Endothelial cell (in vitro differentiated cells): Measurements from ENCODE around the gene PRPS1. TPM values are rescaled to one million over a fixed set of nuclear protein-coding genes. Genes with fewer than 3 reads are reported as not detected.
"Not testable (repeated sequence)": the region's sequence is repeated elsewhere in the genome, so short reads cannot be mapped to it uniquely, and the experiment has no call there.

Experiments
- DNase-seq: peaks from one replicate; pipeline ENCODE4 v3.0.0; 2021; ENCODE audit warnings: low spot score
- H3K27ac Mint-ChIP-seq: one replicate; pipeline ENCODE4 v1.8.0; 2021; ENCODE audit warnings: mixed read lengths, inconsistent platforms; ENCODE audit not compliant: unreplicated experiment
- H3K27me3 Mint-ChIP-seq: one replicate; pipeline ENCODE4 v1.8.0; 2021; ENCODE audit warnings: mild to moderate bottlenecking, moderate library complexity, mixed read lengths, inconsistent platforms; ENCODE audit not compliant: unreplicated experiment
- H3K36me3 Mint-ChIP-seq: one replicate; pipeline ENCODE4 v1.8.0; 2021; ENCODE audit warnings: mild to moderate bottlenecking, low read depth, mixed read lengths, inconsistent platforms; ENCODE audit not compliant: unreplicated experiment
- H3K4me1 Mint-ChIP-seq: one replicate; pipeline ENCODE4 v1.8.0; 2021; ENCODE audit warnings: mild to moderate bottlenecking, mixed read lengths, inconsistent platforms; ENCODE audit not compliant: unreplicated experiment
- H3K4me3 Mint-ChIP-seq: one replicate; pipeline ENCODE4 v1.8.0; 2021; ENCODE audit warnings: mild to moderate bottlenecking, mixed read lengths, inconsistent platforms; ENCODE audit not compliant: unreplicated experiment
- H3K9me3 Mint-ChIP-seq: one replicate; pipeline ENCODE4 v1.8.0; 2021; ENCODE audit warnings: mixed read lengths, inconsistent platforms; ENCODE audit not compliant: unreplicated experiment
- CTCF ChIP-seq: fragments of 200-600 bp; sonication (generic); IDR thresholded peaks from one replicate; pipeline ENCODE4 v1.5.0; 2021; ENCODE audit warnings: antibody characterized with exemption; ENCODE audit not compliant: unreplicated experiment
- total RNA-seq: library from RNA; stranded (reverse); fragmentation: NEBNext Ultra II Directional; extraction: Animal tissue kit (Norgen Biotek cat#: 25700); gene quantifications from one replicate; pipeline ENCODE4 v1.2.1, GENCODE V29; 2021; ENCODE audit not compliant: unreplicated experiment

Gene PRPS1
- total RNA-seq, 1 donor from 2014 or later, result 41.0 TPM

GRCh38 chrX:107601759-107602158, 26.6 kb upstream of the PRPS1 start:
- no peak for TF ChIP-seq CTCF
- Mint-ChIP-seq H3K9me3 (no peaks in the 10 kb centered on the region), H3K36me3 (no peaks in the 10 kb centered on the region), H3K27me3 (no peaks in the 10 kb centered on the region), H3K4me1 (no peaks in the 10 kb centered on the region), H3K4me3 (no peak overlapping the region), H3K27ac (no peak overlapping the region)
- DNase-seq, result no peak

DNA sequence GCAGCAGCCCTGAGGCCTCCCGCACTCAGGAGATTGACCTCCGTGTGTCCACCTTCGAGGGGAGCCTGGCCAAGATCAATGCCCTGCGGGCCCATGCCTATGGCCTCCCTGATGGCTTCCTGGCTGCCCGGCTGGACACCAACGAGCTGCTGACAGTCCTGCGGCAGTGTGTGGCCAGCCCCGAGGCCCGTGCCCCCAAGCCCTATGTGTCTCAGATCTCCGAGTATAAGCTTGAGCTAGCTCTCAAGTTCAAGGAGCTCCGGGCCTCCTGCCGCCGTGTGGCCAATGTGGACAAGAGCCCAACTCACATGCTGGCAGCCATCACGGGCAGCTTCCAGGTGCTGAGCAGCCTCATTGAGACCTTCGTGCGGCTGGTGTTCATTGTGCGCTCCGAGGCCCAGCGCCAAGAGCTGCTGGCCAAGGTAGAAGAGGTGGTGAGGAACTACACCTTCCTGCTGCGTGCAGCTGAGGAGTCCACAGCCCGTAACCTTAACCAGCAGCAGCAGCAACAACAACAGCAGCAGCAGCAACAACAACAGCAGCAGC, 25.5 kb upstream of the PRPS1 start:
- H3K36me3 Mint-ChIP-seq, result no peaks in the 10 kb centered on the region
- TF ChIP-seq CTCF, result no peak
- H3K4me1 Mint-ChIP-seq, result no peaks in the 10 kb centered on the region
- no peaks in the 10 kb centered on the region for H3K27me3 Mint-ChIP-seq
- H3K27ac Mint-ChIP-seq, result no peak overlapping the region
- no peaks in the 10 kb centered on the region for H3K9me3 Mint-ChIP-seq
- H3K4me3 Mint-ChIP-seq, result no peak overlapping the region
- DNase-seq, result no peak

DNA sequence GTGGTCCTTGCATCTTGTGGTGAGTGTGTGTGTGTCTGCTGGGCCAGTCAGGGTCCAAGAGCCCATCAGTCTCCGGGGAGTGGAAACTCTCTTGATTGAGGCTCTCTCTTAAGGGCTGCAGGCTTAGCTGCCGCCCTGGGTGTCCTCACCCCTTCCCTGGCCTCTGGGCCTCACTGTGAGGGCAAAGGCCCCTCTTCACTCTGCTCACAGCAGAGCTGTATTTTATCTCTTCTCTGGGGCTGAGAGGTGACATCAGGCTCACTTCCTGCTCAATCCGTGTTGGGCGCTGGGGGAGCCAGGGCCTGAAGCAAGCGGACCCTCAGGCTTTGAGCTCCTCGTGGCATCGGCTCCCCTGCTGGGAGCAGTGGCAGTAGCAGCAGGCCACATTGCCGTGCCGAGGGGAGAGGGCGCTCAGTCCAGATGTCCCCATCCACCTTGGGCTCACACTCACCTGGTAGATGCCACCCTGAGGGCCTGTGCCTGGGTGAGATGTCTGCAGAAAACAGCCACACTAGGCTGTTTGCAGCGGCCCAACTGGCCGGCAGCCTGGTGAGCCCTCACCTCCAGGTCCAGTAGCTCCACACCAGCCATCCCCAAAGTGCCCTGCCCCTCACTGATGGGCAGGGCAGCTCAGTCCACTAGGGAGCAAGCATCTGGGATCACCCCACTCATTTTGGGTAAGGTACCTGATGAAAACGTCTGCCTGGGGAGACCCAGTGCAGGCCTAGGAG, 24.7 kb upstream of the PRPS1 start:
- Mint-ChIP-seq H3K27me3 (no peaks in the 10 kb centered on the region), H3K36me3 (no peaks in the 10 kb centered on the region), H3K27ac (no peak overlapping the region), H3K4me3 (no peak overlapping the region), H3K9me3 (no peaks in the 10 kb centered on the region), H3K4me1 (no peaks in the 10 kb centered on the region)
- DNase-seq, result no peak
- TF ChIP-seq CTCF, result no peak

DNA sequence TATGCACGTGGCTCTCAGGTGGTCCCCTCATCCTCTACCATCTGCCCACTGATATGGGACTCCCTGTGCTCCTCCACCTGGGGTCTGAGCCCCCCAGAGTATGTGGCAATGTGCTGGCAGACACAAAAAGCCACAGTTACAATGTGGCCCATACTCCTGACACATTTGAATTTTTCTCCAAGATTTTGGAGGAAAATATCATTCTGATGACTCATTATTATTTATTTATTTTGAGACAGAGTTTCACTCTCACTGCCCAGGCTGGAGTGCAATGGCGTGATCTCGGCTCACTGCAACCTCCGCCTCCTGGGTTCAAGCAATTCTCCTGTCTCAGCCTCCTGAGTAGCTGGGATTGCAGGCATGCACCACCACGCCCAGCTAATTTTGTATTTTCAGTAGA, 19.2 kb upstream of the PRPS1 start:
- H3K4me1 Mint-ChIP-seq, H3K27ac Mint-ChIP-seq, H3K36me3 Mint-ChIP-seq, H3K27me3 Mint-ChIP-seq, H3K4me3 Mint-ChIP-seq, H3K9me3 Mint-ChIP-seq, DNase-seq: not testable (repeated sequence)

DNA sequence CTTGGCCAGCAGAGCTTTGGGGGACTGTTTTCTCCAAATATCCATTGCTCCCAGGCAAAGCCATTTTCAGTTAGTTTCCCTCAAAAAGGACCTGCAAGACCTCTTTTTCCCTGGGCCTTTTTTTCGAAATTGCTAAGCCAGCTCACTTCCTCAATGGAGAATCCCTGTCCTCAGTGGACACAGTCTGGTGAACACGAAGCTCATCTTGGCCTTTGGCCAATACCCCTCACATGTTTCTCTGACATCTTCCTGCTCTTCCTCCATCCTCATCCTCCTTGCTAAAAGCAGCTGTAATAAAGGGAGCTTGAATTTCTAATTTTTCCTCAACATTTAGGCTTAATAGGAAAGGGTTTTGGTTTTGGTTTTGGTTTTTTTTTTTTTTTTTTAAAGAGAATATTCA, 17.6 kb upstream of the PRPS1 start:
- DNase-seq, result no peak
- Mint-ChIP-seq H3K4me3 (no peak overlapping the region), H3K9me3 (no peaks in the 10 kb centered on the region), H3K4me1 (no peaks in the 10 kb centered on the region), H3K27me3 (no peaks in the 10 kb centered on the region), H3K36me3 (no peaks in the 10 kb centered on the region), H3K27ac (no peak overlapping the region)
- no peak for TF ChIP-seq CTCF
